IPS DF 4.7 (cell line): Measurements from ENCODE around the gene KEAP1.

Experiments used
- DNase-seq: peaks from one replicate; pipeline ENCODE4 v3.0.0-alpha.2; 2013; ENCODE audit warnings: low spot score; ENCODE audit errors: extremely low read depth

KEAP1 gene

GRCh38 chr19:10523135-10523636 lies 20.0 kb upstream of the KEAP1 start:
- DNase-seq, result no peak

- DNase-seq, result no peak
Measured at GRCh38 chr19:10521461-10522171, 18.5 kb upstream of the KEAP1 start.

GRCh38 chr19:10520652-10521318 lies 17.6 kb upstream of the KEAP1 start:
- no peak for DNase-seq

DNA sequence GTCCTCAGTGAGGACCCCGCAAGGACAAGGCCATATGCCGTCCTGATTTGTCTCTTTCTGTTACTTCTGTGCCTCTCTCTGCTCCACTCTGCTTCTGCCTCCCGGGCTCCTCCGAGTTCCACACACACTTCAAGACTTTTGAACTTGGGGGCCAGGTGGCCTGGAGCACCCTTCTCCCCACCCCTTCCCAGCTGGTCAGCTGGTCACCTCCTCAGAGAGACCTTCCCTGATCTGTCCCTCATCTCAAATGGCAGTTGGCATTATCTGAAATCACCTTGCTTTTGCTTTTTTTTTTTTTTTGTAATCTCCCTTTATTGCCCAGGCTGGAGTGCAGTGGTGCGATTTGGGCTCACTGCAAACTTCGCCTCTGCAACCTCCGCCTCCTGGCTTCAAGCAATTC lies 16.3 kb upstream of the KEAP1 start:
- no peak for DNase-seq

DNA sequence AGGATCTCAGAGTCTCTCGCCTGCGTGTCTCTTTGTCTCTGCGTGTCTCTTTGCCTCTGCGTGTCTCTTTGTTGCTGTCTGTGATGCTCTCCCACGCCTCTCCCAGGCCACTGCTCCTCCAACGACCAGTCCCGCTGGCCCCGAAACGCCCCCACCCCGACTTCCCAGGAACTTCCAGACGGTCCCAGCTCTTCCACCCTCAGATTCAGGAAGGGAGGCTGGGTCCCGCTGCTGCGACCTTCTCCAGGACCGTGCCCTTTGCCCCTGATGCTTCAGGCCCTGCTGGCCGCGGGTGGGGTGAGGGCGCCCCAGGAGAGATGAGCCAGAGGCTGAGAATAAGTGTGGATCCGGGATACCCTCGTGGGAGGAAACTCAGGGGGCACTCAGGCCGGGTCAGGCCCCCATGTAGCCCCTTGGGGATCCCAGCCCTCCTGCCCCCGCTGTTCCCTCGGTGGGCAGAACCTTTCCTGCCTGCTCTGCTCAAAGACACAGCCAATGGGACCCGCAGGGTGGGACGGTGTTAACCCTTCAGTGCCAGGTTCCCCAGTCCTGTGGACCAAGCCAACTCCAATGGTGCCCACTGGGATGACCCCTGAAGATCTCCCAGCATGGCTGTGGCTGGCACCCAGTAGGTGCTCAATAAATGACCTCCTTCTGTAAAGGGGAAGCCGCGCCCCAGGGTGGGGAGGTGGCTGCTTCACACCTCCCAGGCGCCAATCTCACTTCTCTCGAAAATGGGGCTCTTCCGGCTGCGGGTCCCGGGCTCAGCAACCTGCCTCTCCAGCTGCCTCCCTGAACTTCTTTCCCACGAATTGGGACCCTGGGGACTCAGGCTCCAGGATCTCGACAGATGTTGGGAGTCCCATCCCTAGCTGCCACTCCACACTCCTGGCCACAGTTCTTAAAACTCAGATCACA lies 15.5 kb upstream of the KEAP1 start:
- DNase-seq, result no peak

DNA sequence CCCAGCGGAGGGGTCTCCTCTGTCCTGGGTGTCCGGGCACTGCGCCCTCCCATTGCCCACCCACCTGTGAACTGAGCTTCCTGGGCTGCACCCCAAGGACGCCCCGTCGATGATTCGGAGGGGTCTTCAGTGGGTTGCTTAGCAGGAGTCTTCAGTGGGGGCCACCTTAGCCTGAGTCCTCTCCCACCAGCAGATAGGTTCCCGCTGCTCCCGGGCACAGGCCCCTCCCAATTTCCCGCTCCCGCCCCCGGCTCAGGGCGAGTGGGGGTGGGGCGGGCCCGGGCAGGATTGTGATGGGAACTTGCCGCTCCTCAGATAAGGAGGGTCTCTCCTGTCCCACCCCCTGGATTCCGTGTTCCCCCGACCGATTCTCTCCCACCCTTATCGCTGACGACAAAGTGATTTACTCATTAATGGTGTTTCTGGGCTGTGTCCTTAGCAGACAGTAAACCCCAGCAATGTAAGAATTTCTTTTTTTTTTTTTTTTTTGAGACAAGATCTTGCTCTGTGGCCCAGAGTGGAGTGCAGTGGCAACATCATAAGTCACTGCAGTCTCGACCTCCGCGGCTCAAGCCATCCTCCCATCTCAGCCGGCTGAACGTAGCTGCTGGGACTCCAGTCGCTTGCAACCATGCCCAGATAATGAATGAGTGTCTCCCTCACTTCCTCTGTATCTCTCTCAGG lies 14.7 kb upstream of the KEAP1 start:
- DNase-seq, result no peak

DNA sequence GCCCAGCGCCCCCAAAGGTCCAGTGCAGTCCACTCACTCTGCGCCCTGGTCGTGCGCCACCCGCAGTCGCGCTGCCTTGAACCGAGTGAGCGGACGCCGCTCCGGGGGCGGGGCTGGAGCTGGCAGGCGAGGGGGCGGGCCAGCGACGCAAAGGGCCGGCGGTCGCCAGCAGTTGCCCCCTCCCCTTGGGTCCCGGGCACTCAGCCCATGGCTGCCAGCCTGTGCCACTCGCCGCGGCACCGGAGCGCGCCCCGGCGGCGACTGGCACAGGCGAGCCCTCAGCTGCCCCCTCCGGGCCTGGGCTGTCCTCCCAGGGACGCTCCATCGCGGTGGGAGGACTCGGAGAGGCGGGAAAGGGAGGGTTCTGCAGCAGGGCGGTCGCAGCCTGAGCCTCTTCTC lies 14.2 kb upstream of the KEAP1 start, which contains the start of gene S1PR5:
Gene S1PR5 (minus strand): TSS at position 87 of the 399 bp plus-strand sequence. CDS start 2,436 bp downstream, outside the sequence.
- no peak for DNase-seq

GRCh38 chr19:10516671-10517286 lies 13.6 kb upstream of the KEAP1 start:
- no peak for DNase-seq

GRCh38 chr19:10516064-10516385 lies 12.9 kb upstream of the KEAP1 start:
- no peak for DNase-seq

DNA sequence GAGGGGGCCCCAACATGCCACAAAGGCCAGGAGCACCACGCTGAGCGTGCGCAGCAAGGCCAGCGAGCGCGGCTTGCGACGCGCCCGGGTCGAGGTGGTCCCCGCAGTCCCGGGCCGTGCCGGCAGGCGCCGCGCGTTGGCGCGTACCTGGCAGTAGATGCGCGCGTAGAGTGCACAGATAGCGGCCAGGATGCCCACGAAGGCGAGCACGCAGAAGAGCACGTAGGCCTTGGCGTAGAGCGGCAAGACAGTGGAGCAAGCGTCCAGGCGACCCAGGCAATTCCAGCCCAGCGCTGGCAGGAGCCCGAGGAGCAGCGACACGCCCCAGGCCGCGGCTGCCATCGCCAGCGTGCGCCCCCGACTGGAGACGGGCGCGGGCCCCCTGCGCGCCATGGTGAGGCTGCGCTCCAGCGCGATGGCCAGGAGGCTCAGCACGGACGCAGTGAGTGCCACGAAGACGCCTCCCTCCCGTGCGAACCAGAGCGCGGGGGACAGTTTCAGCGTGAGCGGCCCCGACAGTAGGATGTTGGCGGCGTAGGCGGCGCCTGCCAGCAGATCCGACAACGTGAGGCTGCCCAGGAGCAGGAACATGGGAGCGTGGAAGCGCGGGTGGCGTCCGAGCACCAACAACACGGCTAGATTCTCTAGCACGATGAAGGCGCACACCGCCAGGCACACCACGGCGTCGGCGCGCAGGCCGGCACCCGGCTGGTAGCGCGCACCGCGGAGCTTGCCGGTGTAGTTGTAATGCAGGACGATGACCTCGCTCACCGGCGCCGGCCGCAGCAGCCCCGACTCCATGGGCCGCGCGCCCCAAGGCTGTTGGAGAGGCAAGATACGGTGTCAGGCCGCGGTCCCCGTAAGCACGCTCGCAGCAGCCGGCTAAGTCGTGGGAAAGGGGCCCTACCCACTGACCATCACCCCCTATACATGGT lies 11.3 kb upstream of the KEAP1 start:
- no peak for DNase-seq

GRCh38 chr19:10513223-10513622 lies 10.1 kb upstream of the KEAP1 start:
- no peak for DNase-seq

DNA sequence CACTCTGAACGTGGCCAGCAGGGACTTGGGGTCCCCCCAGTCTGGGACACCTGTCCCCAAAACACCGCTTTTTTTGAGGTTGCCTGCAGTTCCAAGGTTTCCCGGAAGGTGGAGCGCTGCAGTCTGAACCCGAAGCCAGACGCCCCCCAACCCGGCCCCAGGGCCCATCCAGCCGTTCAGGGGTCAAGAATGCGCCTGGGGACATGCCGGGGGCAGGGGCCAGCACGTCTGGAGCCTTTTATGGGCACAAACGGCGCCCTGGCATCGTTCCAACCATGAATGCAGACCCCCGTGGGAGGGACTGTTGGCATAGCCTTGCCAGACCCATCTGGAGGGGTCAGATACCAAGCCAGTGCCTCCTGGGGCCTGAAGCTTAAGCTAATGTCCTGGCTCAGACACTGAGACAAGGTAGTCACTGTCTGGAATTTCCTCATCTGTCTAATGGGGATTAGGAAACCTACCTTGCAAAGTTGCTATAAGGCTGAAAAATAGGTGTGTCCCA lies 7.2 kb upstream of the KEAP1 start:
- DNase-seq, result no peak

- DNase-seq, result no peak
Measured at GRCh38 chr19:10508707-10509106, 5.6 kb upstream of the KEAP1 start.

GRCh38 chr19:10508036-10508435 lies 4.9 kb upstream of the KEAP1 start:
- no peak for DNase-seq

DNA sequence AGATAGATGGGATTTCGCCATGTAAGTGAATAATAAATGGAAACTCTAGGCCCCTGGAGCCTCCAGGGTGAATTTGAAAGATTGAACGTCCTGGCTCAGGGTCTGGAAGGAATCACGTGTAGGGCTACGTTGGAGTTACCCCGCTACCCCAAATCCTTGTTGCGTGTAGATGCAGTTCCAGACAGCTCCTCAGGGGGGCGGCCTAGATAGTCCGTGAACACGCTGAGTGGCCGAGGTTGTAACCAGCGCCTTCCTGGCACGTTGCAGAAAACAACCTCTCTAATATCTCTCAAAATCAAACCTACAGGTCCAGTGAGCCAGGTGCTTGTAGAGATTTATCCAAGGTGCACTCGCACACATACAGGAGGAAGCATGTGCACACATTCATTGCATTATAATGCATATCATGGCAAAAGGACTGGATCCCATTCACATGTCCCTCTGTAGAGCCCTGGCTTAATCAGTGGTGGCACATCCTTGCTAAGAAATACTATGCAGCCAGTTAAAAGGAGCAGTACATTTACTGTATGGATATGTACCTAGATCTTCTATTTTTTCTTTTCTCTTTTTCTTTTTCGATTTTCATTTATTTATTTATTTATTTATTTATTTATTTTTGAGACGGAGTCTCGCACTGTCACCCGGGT lies 2.5 kb upstream of the KEAP1 start:
- no peak for DNase-seq

DNA sequence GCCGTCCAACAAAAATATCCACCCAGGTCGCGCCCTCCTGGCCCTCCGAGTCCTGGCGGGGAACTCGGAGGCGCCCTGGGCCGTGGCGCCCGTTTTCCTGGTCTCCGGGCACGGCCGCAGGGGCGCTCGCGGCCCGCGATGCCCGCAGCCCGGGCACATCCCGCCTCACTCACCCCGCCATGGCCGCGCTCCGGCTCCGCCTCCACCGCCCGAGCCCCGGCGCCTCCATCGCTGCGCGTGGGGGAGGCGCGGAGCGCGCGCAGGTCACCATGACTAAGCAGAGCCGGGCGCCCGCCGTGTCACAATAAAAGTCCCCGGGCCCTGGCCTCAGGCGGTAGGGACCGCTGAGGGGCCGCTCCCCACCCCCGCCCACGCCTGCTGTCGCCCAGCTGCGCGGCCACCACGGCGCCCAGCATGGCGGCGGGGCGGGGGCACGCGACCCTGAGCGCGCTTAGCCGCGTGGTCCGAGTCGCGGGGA lies 593 bp downstream of the KEAP1 start:
- DNase-seq, result no peak

DNA sequence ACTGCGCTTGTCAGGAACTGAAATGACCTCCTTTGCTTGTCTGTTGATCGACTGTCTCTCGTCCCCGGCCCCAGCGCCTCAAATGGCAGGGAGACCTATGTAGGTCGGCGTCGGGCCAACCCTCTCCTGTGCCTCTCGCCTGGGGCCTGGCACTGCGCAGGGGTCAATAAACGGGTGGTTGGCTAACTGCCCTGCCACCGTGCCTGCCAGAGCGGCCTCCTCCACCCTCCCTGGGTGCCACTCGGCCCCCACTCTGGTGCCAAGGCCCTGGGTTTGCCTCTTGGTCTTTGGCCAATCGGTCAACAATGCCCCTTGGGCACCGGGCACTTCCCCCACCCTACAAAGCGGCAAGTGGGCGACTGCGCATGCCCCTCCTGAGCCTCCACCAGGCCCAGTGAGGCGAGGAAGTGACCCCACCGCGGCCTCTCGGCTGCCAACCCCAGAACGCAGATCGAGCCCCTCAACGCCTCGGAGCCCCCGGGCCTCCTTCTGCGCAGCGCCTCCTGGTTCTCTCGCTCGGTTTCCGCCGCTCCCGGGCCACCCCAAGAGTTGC lies 1.1 kb downstream of the KEAP1 start:
- DNase-seq, result no peak

GRCh38 chr19:10500247-10500592 lies 2.9 kb downstream of the KEAP1 start:
- no peak for DNase-seq
